GM23338 (cell line): Measurements from ENCODE around the gene NDE1.

ENCODE experiments used
- CREB1 ChIP-seq: fragments of 250-450 bp; sonication (Bioruptor Pico); IDR thresholded peaks from 2 replicates; pipeline ENCODE4 v1.5.0; 2020; ENCODE audit warnings: low read depth, mild to moderate bottlenecking, moderate library complexity
- CTCF ChIP-seq, 2 experiments: fragments of 200-600 bp in 1 of 2; sonication (generic) in 1 of 2; conservative IDR thresholded peaks; 2 replicates each; pipeline versions ENCODE4 v1.5.1 to v1.6.1; 2016 to 2017; ENCODE audit warnings: antibody characterized with exemption in 2 of 2, low read depth in 2 of 2, mild to moderate bottlenecking in 2 of 2, moderate library complexity in 1 of 2
- ETS1 ChIP-seq: IDR thresholded peaks from 2 replicates; pipeline ENCODE4 v1.6.1; 2016; ENCODE audit warnings: antibody characterized with exemption
- EZH2 ChIP-seq: fragments of 200-600 bp; sonication (generic); IDR thresholded peaks from one replicate; pipeline ENCODE4 v1.8.0; 2017; ENCODE audit warnings: antibody characterized with exemption, mild to moderate bottlenecking, low read depth; ENCODE audit not compliant: unreplicated experiment
- EZH2phosphoT487 ChIP-seq: fragments of 200-600 bp; sonication (generic); IDR thresholded peaks from one replicate; pipeline ENCODE4 v1.8.1; 2018; ENCODE audit warnings: antibody characterized with exemption; ENCODE audit not compliant: unreplicated experiment
- JUNB ChIP-seq: IDR thresholded peaks from one replicate; pipeline ENCODE4 v1.6.1; 2016; ENCODE audit warnings: antibody characterized with exemption; ENCODE audit not compliant: unreplicated experiment
- NANOG ChIP-seq: IDR thresholded peaks from 2 replicates; pipeline ENCODE4 v1.6.1; 2016; ENCODE audit warnings: antibody characterized with exemption, borderline replicate concordance
- POLR2AphosphoS5 ChIP-seq: IDR thresholded peaks from 2 replicates; pipeline ENCODE4 v1.6.1; 2016; ENCODE audit warnings: antibody characterized with exemption, low read depth
- REST ChIP-seq: IDR thresholded peaks from one replicate; pipeline ENCODE4 v1.6.1; 2018; ENCODE audit warnings: antibody characterized with exemption; ENCODE audit not compliant: unreplicated experiment
- STAT1 ChIP-seq: IDR thresholded peaks from one replicate; pipeline ENCODE4 v1.6.1; 2016; ENCODE audit warnings: antibody characterized with exemption; ENCODE audit not compliant: unreplicated experiment
- ZNF114 ChIP-seq: fragments of 250-450 bp; sonication (Bioruptor Pico); IDR thresholded peaks from 2 replicates; pipeline ENCODE4 v1.5.0; 2020; ENCODE audit warnings: mild to moderate bottlenecking, moderate library complexity
- ZNF331 ChIP-seq: fragments of 250-450 bp; sonication (Bioruptor Pico); IDR thresholded peaks from 2 replicates; pipeline ENCODE4 v1.5.0; 2020; ENCODE audit warnings: low read depth, mild to moderate bottlenecking, moderate library complexity

- no peak for TF ChIP-seq EZH2
- TF ChIP-seq CTCF (conservative IDR thresholded peaks at IDR 0.05; ENCODE audit: low read depth in 2 of 2), result no peak
- no peak for TF ChIP-seq POLR2AphosphoS5
- no peak for TF ChIP-seq CREB1
- TF ChIP-seq JUNB, result no peak
- TF ChIP-seq EZH2phosphoT487, result no peak
- no peak for TF ChIP-seq REST
- TF ChIP-seq NANOG, result no peak
- no peak for TF ChIP-seq ZNF114
- TF ChIP-seq ZNF331 (CRISPR knock-in tag), result no peak
- TF ChIP-seq STAT1, result no peak
- TF ChIP-seq ETS1, result no peak
These were observed 21.6 kb downstream of the NDE1 start for GRCh38 chr16:15671530-15672117.
